ENCODE data around the gene PAPOLG.

PAPOLG gene

GRCh38 chr2:60838481-60838880, 82.4 kb downstream of the PAPOLG start:
- Histone ChIP-seq H3K4me1 (ENCODE audit: control insufficient read depth, insufficient read depth, low read length) (no peaks in the 10 kb centered on the region), H3K27me3 (ENCODE audit: control insufficient read depth in 1 of 2, insufficient read depth in 2 of 2, low read length in 2 of 2) (peaks cover 0 to 2% of the 10 kb centered on the region in 2 donors), H3K27ac (ENCODE audit: low read length) (no peak overlapping the region), H3K4me3 (ENCODE audit: low read length in 2 of 2) (no peak overlapping the region), H3K9ac (ENCODE audit: low read length in 2 of 2) (no peak overlapping the region), H3K36me3 (ENCODE audit: control insufficient read depth in 2 of 2, insufficient read depth in 2 of 2, low read length in 2 of 2) (no peaks in the 10 kb centered on the region), H3K9me3 (ENCODE audit: control insufficient read depth in 2 of 2, low read length in 2 of 2) (no peaks in the 10 kb centered on the region)

DNA sequence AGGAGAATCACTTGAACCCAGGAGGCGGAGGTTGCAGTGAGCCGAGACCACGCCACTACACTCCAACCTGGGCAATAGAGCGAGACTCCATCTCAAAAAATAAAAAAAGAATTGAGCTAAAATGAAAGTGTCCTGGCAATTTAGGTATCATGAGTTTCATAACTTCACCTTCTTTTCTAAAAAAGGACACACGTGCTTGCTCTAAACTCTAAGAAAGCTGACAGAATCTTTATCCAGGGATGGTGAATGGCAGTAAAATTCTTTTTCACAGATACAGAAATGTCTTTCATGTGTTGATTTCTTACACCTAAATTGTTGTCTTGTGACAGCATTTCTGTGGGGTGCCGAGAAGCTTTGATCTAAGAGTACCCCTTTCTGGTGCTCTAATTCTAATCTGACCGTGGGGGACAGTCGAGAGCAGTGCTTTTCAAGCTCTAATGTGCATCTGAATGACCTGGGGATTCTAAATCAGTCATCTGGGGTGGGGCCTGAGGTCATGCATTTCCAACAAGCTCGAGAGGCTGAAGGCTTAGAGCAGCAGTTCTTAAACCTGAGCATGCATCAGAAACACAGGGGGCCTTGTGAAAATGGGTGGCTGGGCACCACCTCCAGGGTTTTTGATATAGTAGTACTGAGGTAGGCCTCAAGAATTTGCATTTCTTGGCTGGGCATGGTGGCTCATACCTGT, 83.2 kb downstream of the PAPOLG start:
- Histone ChIP-seq H3K9ac (ENCODE audit: low read length in 2 of 2) (no peak overlapping the region), H3K4me3 (ENCODE audit: low read length in 2 of 2) (no peak overlapping the region), H3K36me3 (ENCODE audit: control insufficient read depth in 2 of 2, insufficient read depth in 2 of 2, low read length in 2 of 2) (no peaks in the 10 kb centered on the region), H3K27ac (ENCODE audit: low read length) (no peak overlapping the region), H3K4me1 (ENCODE audit: control insufficient read depth, insufficient read depth, low read length) (no peaks in the 10 kb centered on the region), H3K27me3 (ENCODE audit: control insufficient read depth in 1 of 2, insufficient read depth in 2 of 2, low read length in 2 of 2) (peaks cover 0 to 2% of the 10 kb centered on the region in 2 donors), H3K9me3 (ENCODE audit: control insufficient read depth in 2 of 2, low read length in 2 of 2) (no peaks in the 10 kb centered on the region)

- no peaks in the 10 kb centered on the region for H3K27me3 ChIP-seq (ENCODE audit: control insufficient read depth in 1 of 2, insufficient read depth in 2 of 2, low read length in 2 of 2)
- H3K9me3 ChIP-seq (ENCODE audit: control insufficient read depth in 2 of 2, low read length in 2 of 2), result no peaks in the 10 kb centered on the region
- H3K36me3 ChIP-seq (ENCODE audit: control insufficient read depth in 2 of 2, insufficient read depth in 2 of 2, low read length in 2 of 2), result no peaks in the 10 kb centered on the region
- H3K4me3 ChIP-seq (ENCODE audit: low read length in 2 of 2), result no peak overlapping the region
- no peak overlapping the region for H3K27ac ChIP-seq (ENCODE audit: low read length)
- no peaks in the 10 kb centered on the region for H3K4me1 ChIP-seq (ENCODE audit: control insufficient read depth, insufficient read depth, low read length)
- no peak overlapping the region for H3K9ac ChIP-seq (ENCODE audit: low read length in 2 of 2)
Observed at GRCh38 chr2:60840880-60841279, 84.8 kb downstream of the PAPOLG start.

DNA sequence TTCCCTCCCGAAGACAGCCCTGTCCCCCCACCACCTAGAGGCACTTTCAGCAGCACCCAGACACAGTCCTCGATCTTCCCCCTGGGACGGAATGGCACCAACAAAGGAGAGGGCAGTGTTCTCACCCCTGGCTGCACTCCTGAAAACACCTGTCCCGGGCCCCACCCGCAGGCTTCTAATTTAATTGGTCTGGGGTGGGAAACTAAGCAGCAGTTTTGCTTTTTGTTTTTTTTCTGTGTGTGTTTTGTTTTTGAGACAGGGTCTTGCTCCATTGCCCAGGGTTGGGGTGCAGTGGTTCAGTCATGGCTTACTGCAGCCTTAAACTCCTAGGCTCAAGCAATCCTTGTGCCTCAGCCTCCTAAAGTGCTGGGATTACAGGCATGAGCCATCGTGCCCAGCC, 86.9 kb downstream of the PAPOLG start:
- Histone ChIP-seq H3K9ac (ENCODE audit: low read length in 2 of 2) (no peak overlapping the region), H3K36me3 (ENCODE audit: control insufficient read depth in 2 of 2, insufficient read depth in 2 of 2, low read length in 2 of 2) (no peaks in the 10 kb centered on the region), H3K27me3 (ENCODE audit: control insufficient read depth in 1 of 2, insufficient read depth in 2 of 2, low read length in 2 of 2) (no peaks in the 10 kb centered on the region), H3K4me1 (ENCODE audit: control insufficient read depth, insufficient read depth, low read length) (no peaks in the 10 kb centered on the region), H3K4me3 (ENCODE audit: low read length in 2 of 2) (no peak overlapping the region), H3K9me3 (ENCODE audit: control insufficient read depth in 2 of 2, low read length in 2 of 2) (no peaks in the 10 kb centered on the region), H3K27ac (ENCODE audit: low read length) (no peak overlapping the region)

DNA sequence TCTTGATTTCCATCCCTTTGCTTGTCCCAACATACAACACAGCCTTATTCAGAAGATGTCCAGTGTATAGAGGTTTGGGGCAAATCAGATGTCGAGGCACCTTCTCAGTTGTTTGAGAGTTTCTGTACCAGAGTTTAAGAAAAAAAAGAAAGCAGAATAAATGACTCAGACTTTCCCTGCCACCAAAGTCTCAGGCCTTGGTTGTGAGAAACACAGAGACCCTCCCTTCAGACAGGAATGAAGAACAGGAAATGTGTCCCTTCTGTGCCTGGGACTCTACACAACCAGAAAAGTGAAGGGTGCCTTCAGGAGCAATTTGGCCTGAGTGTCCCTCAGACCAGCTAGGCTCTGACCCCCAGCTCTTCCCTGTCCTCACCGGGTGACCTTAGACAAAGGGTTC, 88.0 kb downstream of the PAPOLG start:
- no peaks in the 10 kb centered on the region for H3K36me3 ChIP-seq (ENCODE audit: control insufficient read depth in 2 of 2, insufficient read depth in 2 of 2, low read length in 2 of 2)
- H3K27me3 ChIP-seq (ENCODE audit: control insufficient read depth in 1 of 2, insufficient read depth in 2 of 2, low read length in 2 of 2), result no peaks in the 10 kb centered on the region
- no peak overlapping the region for H3K27ac ChIP-seq (ENCODE audit: low read length)
- no peak overlapping the region for H3K4me3 ChIP-seq (ENCODE audit: low read length in 2 of 2)
- no peaks in the 10 kb centered on the region for H3K9me3 ChIP-seq (ENCODE audit: control insufficient read depth in 2 of 2, low read length in 2 of 2)
- H3K4me1 ChIP-seq (ENCODE audit: control insufficient read depth, insufficient read depth, low read length), result no peaks in the 10 kb centered on the region
- H3K9ac ChIP-seq (ENCODE audit: low read length in 2 of 2), result no peak overlapping the region

DNA sequence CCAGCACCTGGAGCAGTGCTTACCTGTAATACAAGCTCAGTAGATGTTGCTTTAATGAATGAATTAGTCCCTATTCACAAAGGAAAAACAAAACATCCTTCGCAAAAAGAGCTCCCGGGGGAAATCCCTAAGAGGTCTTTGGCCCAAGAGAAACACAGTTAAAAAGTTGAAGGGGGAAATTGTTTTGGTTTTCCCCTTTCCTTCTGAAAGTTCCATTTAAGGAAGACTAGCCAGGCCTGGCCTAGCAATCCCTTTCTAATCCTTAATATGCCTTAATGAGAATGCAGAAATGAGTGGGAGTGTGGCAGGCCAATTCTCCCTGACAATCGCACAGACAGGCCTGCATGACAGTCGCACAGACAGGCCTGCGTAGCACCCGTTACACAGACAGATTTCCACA, 91.8 kb downstream of the PAPOLG start:
- Histone ChIP-seq H3K36me3 (ENCODE audit: control insufficient read depth in 2 of 2, insufficient read depth in 2 of 2, low read length in 2 of 2) (no peaks in the 10 kb centered on the region), H3K4me1 (ENCODE audit: control insufficient read depth, insufficient read depth, low read length) (no peaks in the 10 kb centered on the region), H3K27ac (ENCODE audit: low read length) (no peak overlapping the region), H3K9ac (ENCODE audit: low read length in 2 of 2) (no peak overlapping the region), H3K9me3 (ENCODE audit: control insufficient read depth in 2 of 2, low read length in 2 of 2) (no peaks in the 10 kb centered on the region), H3K4me3 (ENCODE audit: low read length in 2 of 2) (no peak overlapping the region), H3K27me3 (ENCODE audit: control insufficient read depth in 1 of 2, insufficient read depth in 2 of 2, low read length in 2 of 2) (no peaks in the 10 kb centered on the region)

All from stomach smooth muscle (tissue), 2 donors.